IPS-18c (cell line): Measurements from ENCODE around the gene PIP5K1C.
"Not testable (repeated sequence)": the region's sequence is repeated elsewhere in the genome, so short reads cannot be mapped to it uniquely, and the experiment has no call there.

Experiments
- H3K4me3 ChIP-seq: 2 replicates; pipeline ENCODE4 v1.7.0; 2013; ENCODE audit warnings: low read depth, mild to moderate bottlenecking, low read length, moderate library complexity; ENCODE audit not compliant: insufficient read depth
- H3K9me3 ChIP-seq: one replicate; pipeline ENCODE4 v1.6.1; 2013; ENCODE audit warnings: mild to moderate bottlenecking, low read length, moderate library complexity; ENCODE audit not compliant: control insufficient read depth, insufficient read depth

Gene PIP5K1C

DNA sequence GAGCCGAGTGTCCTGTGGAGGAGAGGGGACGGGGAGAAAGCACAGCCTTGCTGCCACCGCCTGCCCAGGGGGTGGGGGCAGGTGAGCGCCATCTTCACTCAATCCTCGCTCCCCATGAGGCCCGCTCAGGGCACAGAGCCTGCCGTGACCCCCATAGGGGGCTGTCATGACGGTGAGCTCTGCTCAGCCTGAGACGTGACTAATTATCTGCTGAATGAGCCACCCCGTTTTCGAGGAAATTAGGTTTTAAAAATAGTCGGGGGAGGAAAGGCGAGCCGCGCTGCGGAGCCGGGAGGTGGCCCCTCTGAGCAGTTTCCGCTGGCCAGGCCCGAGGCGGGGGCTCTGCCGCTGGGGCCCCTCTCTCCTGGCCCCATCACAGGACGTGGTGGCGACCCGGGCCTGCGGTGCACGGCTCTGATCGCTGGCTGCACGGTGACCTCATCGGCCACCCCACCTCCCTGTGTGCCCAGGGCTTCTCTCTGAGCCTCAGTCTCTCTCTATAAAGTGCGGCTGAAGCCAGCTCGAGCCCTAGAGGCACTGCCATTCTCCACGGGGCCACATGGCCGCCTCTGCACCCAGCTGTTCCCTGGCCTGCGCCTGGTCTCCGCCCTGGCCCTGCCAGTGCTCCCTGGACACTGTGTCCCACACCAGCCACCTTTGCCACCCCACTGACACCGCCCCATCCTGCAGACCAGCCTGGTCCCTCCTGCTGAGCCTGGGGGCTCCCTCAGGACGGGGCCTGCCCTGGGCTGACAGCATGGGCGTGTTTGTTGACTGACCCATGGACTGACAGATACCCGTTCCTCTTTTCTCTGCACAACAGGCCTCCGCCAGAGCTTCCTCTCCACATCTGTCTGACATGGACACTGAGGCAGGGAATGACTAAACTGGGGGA lies 28.3 kb downstream of the PIP5K1C start:
- Histone ChIP-seq H3K4me3 (no peak overlapping the region), H3K9me3 (no peaks in the 10 kb centered on the region)

DNA sequence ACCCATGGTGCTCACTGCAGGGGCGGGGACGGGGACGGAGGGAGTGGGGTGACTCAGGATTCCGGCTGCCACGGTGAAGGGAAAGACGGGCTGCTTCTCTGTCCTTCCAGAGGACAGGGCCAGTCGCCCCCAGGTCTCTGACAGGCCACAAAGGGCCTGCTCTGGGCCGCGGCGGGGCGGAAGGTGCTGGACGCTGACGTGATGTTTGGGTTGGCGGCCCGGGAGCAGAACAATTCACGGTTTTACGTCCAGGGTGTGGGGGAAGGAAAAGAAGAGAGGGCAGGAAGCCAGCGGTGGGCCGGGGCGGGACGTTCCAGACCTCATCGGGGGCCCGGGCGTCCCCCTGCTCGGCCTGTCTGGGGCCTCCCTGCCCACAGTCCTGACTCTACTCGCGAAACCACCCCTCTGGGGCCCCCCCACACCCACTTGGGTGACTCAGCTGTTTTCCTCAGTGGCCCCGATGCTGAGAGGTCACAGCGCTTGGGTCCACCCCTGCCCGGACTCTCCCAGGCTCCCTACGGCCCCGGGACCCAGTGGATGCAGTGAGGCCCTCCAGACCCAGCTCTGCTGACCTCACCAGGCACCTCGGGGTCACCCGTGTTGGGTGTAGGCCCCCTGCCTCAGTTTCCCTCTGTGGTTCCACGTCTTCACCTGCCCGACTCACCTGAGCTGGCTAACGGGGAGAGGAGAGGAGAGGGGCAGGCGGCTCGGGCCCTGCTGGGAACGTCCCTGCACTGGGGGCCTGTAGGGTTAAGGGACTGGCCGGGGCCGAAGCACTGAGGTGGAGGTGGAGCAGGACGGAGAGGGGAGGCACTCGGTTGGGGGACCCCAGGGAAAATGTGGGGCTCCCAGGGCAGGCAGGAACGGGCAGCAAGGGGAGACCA lies 29.2 kb downstream of the PIP5K1C start:
- H3K9me3 ChIP-seq, result no peaks in the 10 kb centered on the region
- H3K4me3 ChIP-seq, result no peak overlapping the region

DNA sequence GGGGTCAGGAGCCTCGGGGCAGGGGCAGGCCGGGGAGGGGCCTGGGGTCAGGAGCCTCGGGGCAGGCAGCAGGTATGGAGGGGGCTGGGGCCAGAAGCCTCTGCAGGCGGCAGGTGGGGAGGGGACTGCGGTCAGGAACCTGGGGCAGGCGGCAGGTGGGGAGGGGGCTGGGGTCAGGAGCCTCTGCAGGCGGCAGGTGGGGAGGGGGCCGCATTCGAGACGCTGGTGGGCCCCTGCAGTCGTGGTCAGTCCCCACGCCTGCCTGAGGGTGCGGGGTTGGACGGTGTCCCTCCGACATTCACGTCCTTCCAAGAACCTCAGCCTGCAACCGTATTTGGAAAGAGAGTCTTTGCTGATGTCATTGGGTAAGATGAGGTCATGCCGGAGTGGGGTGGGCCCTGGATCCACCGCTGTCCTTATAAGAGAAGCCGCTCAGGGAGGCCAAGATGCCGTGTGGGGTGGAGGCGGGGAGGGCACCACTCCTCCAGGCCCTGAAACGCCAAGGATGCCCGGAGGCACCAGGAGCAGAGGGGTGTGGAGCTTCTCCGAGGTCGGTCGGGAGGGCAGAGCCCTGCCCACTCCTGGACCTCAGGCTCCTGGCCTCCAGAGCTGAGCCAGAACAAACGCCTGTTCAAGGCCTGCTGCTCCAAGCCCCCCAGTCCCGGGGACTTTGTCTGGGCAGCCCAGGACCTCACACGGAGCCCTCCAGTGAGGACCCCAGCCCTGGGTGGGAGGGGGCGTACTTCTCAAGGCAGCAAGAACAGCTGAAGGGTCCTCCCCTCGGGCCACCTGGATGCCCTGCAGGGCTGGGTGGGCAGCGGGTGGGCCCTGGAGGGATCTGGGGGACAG lies 30.1 kb downstream of the PIP5K1C start:
- H3K4me3 ChIP-seq, result no peak overlapping the region
- H3K9me3 ChIP-seq, result no peaks in the 10 kb centered on the region

DNA sequence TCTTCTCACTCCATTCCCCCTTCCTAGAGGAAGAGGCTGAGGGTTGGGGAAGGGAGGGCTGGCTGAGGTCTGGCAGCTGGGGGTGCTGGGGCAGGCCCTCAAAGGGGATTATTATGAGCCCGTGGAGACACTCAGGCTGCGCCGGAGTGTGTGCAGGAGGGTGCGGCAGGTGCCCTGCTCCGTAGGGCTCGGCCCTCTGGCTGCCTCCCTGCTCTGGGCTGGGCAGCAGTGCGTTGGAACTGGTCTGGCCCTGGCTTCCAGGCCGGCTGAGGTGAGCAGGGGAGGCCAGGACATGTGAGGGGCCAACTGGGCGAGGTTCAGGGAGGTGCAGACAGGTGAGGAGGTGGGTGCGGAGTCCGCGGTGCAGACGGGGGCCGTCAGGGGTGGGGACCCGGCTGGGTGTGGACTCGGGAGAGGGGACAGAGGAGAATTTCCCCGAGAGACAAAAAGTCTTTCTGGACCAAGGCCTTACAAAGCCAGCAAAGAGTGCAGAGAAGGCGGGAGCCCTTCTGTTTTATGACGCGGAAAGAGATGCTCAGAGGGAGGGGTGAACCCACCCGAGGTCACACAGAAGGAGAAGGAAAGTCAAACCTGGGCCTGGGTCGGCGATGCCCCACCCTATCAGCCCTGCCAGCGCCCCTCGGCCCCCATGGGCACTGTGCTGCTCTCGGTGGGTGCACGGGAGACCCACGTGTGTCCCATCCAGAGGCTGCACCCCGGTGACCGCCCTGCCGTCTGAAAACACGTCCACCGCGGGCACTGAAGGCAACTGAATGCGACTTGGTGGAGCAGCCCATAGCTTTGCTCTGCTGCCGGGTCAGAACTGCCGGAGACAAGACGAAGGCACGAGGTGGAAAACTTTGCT lies 31.0 kb downstream of the PIP5K1C start:
- H3K9me3 ChIP-seq, result no peaks in the 10 kb centered on the region
- H3K4me3 ChIP-seq, result no peak overlapping the region

DNA sequence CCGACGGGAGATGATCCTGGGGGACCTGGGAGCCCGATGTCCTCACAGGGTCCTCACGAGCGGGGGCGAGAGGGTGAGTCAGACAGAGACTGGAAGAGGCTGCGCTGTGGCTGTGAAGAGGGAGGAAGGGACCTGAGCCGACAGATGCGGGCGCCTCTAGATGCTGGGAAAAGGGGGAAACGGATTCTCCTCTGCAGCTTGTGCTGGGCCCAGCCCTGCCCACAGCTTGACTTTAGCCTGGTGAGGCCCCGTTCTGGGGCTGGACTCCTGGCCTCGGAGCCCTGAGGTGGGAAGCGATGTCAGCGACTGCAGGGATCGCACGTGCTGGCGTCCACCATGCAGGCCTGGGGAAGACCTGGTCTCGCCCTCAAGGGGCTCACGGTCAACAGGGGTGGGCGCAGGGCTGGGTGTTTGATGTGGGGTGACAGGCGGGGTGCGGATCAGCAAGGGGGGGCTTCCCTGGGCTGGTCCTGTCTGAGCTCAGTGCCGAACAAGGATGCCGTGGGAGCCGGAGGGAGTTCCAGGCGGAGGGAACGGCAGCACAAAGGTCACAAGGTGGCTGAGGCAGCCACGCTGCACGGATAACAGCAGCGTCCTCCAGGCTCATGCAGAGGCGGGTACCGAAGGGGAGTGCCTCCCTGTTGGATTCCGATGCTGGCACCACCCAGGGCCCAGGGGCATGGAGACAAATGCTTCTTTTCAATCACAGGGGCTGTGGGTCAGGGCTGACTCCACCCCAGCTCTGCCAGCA lies 31.8 kb downstream of the PIP5K1C start:
- Histone ChIP-seq H3K4me3 (no peak overlapping the region), H3K9me3 (no peaks in the 10 kb centered on the region)

DNA sequence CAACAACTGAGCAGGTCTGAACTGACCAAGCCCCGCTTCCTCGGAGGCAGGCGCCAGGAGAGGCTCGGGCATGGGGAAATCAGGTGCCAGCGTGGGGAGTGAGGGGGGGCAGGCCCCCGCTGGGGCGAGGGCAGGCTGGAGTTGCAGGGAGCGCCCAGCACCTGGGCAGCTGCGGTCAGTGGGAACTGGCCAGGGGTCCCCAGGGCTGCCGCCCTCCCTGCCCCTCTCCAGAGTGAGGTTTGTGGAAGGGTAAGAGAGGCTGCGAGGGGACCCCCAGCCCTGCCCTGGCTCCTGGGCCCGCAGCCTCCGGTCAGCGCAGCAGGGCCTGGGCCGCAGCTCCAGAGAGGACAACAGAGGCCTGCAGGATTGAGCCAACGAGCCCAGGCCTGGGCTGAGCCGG lies 32.5 kb downstream of the PIP5K1C start:
- no peak overlapping the region for H3K4me3 ChIP-seq

DNA sequence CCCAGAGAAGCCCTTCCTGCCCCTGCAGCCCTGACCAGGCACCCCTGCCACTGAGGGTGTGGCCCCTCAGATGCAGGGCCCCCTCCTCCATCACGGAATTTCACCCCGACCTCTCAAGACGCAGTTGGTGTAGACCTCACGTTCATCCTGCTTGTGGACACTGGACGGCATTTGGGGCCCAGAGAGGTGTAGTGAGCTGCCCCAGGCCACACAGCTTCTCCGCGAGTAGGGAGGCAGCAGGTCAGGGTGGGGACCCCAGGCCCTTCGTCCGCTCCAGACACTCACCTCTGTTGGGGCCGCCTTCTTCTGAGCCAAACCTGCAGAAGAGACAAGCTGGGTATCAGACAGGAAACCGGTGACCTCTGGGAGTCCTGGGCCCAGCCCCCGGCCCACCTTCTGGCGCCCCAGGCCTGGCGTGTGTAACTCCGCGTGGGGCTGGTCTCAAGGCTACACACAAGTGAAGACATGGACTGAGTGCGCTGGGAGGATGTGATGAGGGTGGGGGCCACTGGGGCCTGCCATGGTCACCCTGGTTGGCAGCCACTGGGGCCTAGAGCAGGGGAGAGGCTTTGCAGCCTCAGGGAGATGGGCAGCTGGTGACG lies 33.1 kb downstream of the PIP5K1C start:
- Histone ChIP-seq H3K4me3 (no peak overlapping the region), H3K9me3 (no peaks in the 10 kb centered on the region)

More for the DNA sequence above, 32.5 kb downstream of the PIP5K1C start:
- H3K9me3 ChIP-seq, result no peaks in the 10 kb centered on the region

DNA sequence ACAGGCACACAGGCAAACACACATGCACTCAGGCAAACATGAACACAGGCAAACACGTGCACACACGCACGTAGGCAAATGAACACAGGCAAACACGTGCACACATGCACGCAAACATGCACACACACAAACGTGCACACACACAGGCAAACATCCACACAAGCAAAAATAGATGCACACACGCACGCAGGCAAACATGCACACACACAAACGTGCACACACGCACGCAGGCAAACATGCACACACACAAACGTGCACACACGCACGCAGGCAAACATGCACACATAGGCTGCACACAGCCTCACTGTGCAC lies 33.8 kb downstream of the PIP5K1C start:
- H3K9me3 ChIP-seq, H3K4me3 ChIP-seq: not testable (repeated sequence)

DNA sequence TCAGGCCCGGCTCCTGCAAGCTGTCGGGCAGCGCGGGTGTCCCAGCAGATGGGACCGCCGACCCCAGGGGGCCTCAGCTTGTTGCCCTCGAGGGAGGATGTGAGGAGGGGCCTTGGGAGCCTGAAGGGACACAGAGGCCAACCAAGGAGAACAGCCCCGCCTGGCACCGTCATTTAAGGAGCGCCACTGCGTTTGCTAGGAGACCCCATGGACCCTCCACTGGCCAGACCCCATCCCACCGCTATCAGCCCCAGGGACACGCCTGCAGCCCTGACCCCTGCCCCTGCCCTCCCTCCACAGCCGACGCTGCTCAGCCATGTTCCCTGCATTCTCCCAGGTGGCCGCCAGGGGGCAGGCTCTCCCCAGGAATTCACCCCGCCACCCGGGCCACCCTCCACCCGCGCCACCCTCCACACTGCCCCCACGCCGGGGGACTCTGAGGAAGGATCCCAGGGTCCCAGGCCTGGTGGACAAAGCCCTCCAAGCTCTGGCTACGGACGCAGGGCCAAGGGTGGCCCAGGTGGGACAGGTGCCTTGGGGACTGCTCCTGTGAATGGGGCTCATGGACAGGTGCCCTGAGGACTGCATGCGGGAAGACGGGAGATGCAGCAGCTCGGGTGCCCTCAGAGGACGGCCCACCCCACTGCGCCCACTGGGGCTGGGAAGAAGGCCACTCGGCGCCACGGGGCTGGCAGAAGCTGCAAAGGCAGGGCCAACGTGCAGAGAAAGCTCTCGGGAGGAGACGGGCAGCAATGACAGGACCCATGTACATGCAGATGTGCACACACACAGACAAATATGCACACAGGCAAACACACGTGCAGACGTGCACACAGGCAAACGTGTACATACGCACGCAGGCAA lies 34.4 kb downstream of the PIP5K1C start:
- no peak overlapping the region for H3K4me3 ChIP-seq
- H3K9me3 ChIP-seq, result no peaks in the 10 kb centered on the region

DNA sequence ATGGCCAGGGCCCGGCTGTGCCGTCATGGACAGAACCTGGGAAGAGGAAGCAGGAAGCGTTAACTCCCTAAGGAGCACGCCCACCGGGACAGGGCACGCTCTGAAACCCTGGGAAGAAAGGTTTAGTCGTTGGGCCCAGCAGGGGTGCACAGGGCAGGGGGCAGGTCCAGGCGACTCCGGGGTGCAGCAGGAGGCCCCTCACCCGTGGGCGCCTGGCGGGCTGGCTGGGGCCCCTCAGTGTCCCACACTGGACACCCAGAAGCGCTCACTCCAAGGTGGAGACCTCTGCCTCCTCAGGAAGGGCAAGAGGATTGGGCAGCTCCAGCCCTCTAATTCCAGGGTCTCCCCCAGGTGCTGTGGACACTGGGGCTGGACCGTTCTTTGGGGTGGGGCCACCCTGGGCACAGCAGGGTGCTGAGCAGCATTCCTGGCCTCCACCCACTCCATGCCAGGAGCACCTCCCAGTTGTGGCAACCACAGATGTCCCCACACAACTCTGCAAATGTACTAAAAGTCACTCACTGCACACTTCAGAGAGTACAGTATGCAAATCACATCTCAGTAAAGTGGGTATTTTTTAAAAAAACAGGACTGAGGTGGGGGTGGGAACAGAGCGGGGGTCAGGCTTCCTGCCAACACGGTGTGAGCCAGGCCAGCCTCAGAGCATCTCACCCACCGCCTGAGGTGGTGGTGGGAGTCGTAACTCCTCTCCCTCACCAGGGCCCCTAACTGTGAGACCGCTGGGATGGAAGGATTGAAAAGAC lies 35.2 kb downstream of the PIP5K1C start:
- no peak overlapping the region for H3K4me3 ChIP-seq
- no peaks in the 10 kb centered on the region for H3K9me3 ChIP-seq

DNA sequence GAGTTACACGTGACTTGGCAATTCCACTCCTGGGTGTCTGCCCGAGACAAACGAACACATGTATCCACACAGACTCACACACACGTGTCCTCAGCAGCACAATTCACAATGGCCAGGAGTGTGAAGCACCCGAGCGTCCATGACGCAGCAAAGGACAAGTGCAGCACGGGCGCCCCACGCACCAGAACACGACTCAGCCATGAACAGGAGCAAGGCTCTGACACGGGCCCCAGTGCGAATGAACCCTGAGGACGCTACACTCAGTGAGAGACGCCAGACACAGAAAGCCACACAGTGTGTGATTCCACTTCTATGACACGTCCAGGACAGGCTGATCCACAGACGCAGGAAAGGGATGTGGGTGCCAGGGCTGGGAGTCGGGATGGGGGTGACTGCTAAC lies 36.4 kb downstream of the PIP5K1C start:
- H3K4me3 ChIP-seq, result no peak overlapping the region
- H3K9me3 ChIP-seq, result no peaks in the 10 kb centered on the region

DNA sequence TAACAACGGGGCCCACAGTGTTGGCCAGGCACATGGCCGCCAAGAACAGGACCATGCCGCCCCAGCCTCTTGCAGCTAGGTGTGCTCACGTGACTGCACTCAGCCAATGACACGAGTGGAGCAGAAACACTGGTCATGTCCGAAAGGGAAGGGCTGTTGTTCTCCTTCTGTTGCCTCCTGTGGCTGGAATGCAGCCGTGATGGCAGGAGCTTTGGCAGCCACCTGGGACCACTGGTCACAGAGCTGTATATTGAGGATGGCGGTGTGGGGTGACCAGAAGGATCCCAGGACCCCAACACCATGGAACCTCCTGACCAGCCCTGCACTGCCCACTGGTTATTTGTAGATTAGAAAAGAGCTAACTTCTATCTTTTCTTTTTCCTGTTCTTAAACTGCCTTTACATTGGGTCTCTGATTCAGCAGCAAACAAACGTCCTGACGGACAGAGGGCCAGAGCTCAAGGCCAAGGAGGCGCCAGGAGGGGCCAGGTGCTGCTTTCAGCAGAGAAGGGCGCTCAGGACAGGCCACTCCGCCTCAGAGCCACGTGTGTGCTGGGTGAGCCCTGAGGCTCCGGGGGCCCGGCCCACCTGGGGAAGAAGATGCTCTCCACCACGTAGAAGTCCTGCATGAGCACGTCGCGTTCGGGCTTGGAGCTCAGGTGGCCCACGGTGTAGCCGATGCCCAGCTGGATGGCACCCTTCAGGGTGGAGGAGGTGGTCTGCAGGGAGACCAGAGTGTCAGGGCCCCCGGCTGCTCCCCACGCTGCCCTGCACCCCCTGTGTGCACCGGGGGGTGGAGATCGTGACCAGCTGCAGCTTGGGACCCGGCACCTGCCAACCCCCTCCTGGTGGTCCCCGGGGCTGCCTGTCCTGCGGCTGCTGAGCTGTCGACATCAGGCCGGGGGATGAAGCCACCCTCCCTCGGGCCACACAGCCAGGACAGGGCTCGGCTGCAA lies 38.7 kb downstream of the PIP5K1C start:
- no peak overlapping the region for H3K4me3 ChIP-seq
- H3K9me3 ChIP-seq, result no peaks in the 10 kb centered on the region

DNA sequence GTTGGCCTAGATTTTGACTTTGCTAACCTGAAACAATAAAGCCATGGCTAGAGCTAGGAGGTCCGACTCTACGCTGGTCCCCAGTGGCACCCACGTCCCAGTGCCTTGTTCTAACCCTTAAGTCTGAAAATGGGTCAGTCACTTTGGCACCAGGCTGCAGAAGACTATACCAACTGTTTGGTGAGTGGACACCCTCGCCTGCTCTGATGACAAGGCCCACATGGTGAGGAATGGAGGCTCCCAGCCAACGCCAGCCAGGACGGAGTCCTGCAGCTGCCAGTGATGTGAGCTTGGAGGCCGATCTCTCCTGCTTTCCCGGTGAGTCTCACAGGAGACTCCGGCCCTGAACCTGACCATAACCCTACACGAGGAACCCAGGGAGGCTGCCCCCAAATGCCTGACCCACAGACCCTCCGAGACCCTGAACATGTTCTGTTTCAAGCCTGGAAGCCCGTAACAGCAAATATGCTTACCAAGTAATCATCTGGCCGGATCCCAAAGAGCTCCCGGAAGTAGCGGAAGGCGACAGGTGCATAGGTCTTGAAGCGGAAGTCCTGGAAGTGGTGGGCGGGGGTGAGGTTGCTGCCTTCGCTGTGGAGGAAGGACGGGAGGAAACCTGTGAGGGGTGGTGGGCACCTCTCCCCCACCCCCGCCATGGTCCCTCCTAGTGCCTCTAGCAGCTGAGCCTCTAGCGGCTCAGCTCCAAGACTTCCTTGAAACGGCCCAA lies 39.6 kb downstream of the PIP5K1C start:
- H3K4me3 ChIP-seq, result no peak overlapping the region
- H3K9me3 ChIP-seq, result no peaks in the 10 kb centered on the region
